K562 (cell line): ENCODE measurements around the gene BRAF. TPM values are rescaled to one million over a fixed set of nuclear protein-coding genes. Genes with fewer than 3 reads are reported as not detected.

Experiments
- GABPB1 ChIP-seq: sonication (generic); formaldehyde crosslinking; IDR thresholded peaks from 2 replicates; pipeline ENCODE4 v1.8.0; 2022; ENCODE audit warnings: mild to moderate bottlenecking, missing genetic modification reagents
- NBN ChIP-seq: fragments of 450-650 bp; IDR thresholded peaks from 2 replicates; pipeline ENCODE4 v1.6.1; 2016; ENCODE audit warnings: low read depth, mild to moderate bottlenecking
- NRF1 ChIP-seq, 2 experiments: fragments of 450-650 bp; IDR thresholded peaks in 1 of 2; conservative IDR thresholded peaks in 1 of 2; 2 replicates each; pipeline ENCODE4 v1.6.1; 2014; ENCODE audit warnings: mild to moderate bottlenecking in 2 of 2
- SAFB2 ChIP-seq: fragments of 200-400 bp; formaldehyde crosslinking; IDR thresholded peaks from 2 replicates; pipeline ENCODE4 v1.6.1; 2018; ENCODE audit warnings: borderline replicate concordance, low read length, low read depth, moderate library complexity; ENCODE audit not compliant: severe bottlenecking
- ZNF280B ChIP-seq: fragments of 250-450 bp; sonication (Bioruptor Pico); IDR thresholded peaks from 2 replicates; pipeline ENCODE4 v1.5.1; 2021; ENCODE audit warnings: mild to moderate bottlenecking
- ZNF318 ChIP-seq, 2 experiments: fragments of 450-650 bp; IDR thresholded peaks; 2 replicates each; pipeline ENCODE4 v1.6.1; 2016; ENCODE audit warnings: mild to moderate bottlenecking in 2 of 2, borderline replicate concordance in 1 of 2, low read depth in 1 of 2, moderate library complexity in 1 of 2
- polyA plus RNA-seq, 8 experiments: library from polyadenylated mRNA; depleted of rRNA in 4 of 8; stranded (reverse) in 5 of 8; unstranded in 3 of 8; fragments of >200 nt; fragmentation: Nextera tagmentation in 2 of 8; fragmentation: Illumina TruSeq in 1 of 8; extraction: Ambion mirVana in 2 of 8; extraction: Trizol in 1 of 8; gene quantifications; 2 replicates each; pipeline versions ENCODE4 v1.2.1 to v1.2.3, GENCODE V29; 2011 to 2014; ENCODE audit warnings: inconsistent platforms in 1 of 8, missing spikeins in 1 of 8
- total RNA-seq, 7 experiments: library from RNA; depleted of rRNA in 6 of 7; stranded (reverse); fragments of >200 nt in 6 of 7; fragmentation: Illumina TruSeq in 2 of 7; extraction: Trizol in 2 of 7; gene quantifications; 2 replicates each; pipeline versions ENCODE4 v1.2.1 to v1.2.3, GENCODE V29; 2011 to 2021; ENCODE audit warnings: low replicate concordance in 1 of 7

Gene BRAF
- total and polyA plus RNA-seq, 9 of the 15 experiments (the other 6 are each of a cell fraction or from before 2014, with no cell fraction given): 3.6 to 38.3 (median 21.9) TPM

DNA sequence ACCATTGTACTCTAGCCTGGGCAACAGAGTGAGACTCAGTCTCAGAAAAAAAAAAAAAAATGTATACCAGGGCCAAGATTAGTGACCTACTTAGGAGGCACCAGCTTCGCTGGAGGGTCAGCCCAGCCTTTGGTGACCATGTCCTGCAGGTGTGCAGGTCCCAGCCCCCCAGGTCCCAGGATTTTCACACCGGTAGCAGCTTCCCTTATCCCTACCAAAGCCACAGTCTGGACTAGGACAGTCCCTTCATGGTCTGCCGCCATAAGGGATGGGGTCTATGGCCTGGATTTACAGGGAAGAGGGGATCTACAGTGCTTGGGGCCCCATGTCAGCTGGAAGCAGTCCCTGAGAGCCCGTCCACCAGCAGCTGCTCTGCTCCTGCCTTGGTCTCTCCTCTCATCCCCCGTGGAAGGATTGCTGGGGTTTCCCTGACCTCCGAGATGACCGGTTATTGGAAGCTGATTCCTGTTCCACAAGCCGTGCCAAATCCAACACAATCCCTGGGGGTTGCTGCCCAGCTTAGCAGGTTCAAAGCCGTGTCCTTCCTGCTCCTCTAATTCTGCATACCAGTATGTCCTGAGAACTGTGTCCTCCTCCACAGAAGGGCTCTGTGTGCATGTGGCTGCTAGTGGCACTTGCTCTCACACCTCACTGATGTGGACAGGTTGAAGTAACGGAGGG, 239.2 kb downstream of the BRAF start (continued):
- no peak for TF ChIP-seq SAFB2
- no peak for TF ChIP-seq NBN
- TF ChIP-seq ZNF318 (IDR thresholded peaks at IDR 0.05; ENCODE audit: borderline replicate concordance in 1 of 2, low read depth in 1 of 2): no peak
- TF ChIP-seq ZNF280B (CRISPR knock-in tag): no peak
- no peak for TF ChIP-seq GABPB1 (CRISPR knock-in tag)
- TF ChIP-seq NRF1 (conservative IDR thresholded peaks at IDR 0.05 in 1 of 2, IDR thresholded peaks at IDR 0.05 in 1 of 2): no peak
